Endothelial cell of umbilical vein (primary cell): Measurements from ENCODE around the gene PTGFR. TPM values are rescaled to one million over a fixed set of nuclear protein-coding genes. Genes with fewer than 3 reads are reported as not detected.

Experiments used
- BruUV-seq: library from RNA; stranded (reverse); fragments of 400-500 nt; replicated peaks from 2 replicates; lab custom pipeline; 2021; lab: Mats Ljungman, UMichigan
- CTCF ChIA-PET: fragments of 300-600, 350-600 bp; sonication (Branson Sonifier 250); formaldehyde crosslinking; loops from one replicate; lab custom pipeline; 2021; ENCODE audit warnings: antibody characterized with exemption, inconsistent platforms; lab: Charles Lee
- POLR2A ChIA-PET: fragments of 300-600, 350-600 bp; sonication (Branson Sonifier 250); formaldehyde crosslinking; loops from one replicate; lab custom pipeline; 2021; ENCODE audit warnings: antibody characterized with exemption, inconsistent platforms; lab: Charles Lee
- DNase-seq: peaks from one replicate; pipeline ENCODE4 v3.0.0-alpha.2; 2011; ENCODE audit warnings: low read depth, low spot score
- FAIRE-seq: peaks from 2 replicates; lab custom pipeline; 2011; peaks lifted over from hg19 to GRCh38; lab: Jason Lieb, UNC
- H2AFZ ChIP-seq: 2 replicates; pipeline ENCODE4 v1.6.0; 2012; ENCODE audit warnings: low read depth, low read length, control low read depth, inconsistent platforms
- H3K27ac ChIP-seq: 2 replicates; pipeline ENCODE4 v1.5.1; 2011; ENCODE audit warnings: low read depth, mild to moderate bottlenecking, control low read depth, low read length, moderate library complexity; ENCODE audit not compliant: insufficient read depth
- H3K27me3 ChIP-seq, 2 experiments: 2 replicates each; pipeline versions ENCODE4 v1.6.0 to v1.6.1; 2011; ENCODE audit warnings: low read length in 2 of 2, mixed read lengths in 1 of 2; ENCODE audit not compliant: control insufficient read depth in 2 of 2, insufficient read depth in 2 of 2
- H3K36me3 ChIP-seq, 2 experiments: 2 replicates in 1 of 2; 3 replicates in 1 of 2; pipeline ENCODE4 v1.5.1; 2011; ENCODE audit warnings: low read length in 2 of 2, mild to moderate bottlenecking in 1 of 2, moderate library complexity in 1 of 2; ENCODE audit not compliant: control insufficient read depth in 2 of 2, insufficient read depth in 2 of 2; ENCODE audit errors: extremely low read depth in 1 of 2
- H3K4me1 ChIP-seq: 3 replicates; pipeline ENCODE4 v1.5.1; 2011; ENCODE audit warnings: mild to moderate bottlenecking, low read length; ENCODE audit not compliant: control insufficient read depth, insufficient read depth; ENCODE audit errors: extremely low read depth
- H3K4me2 ChIP-seq: 2 replicates; pipeline ENCODE4 v1.6.1; 2011; ENCODE audit warnings: low read length, control low read depth, mixed read lengths; ENCODE audit not compliant: insufficient read depth
- H3K4me3 ChIP-seq, 3 experiments: fragments of 200-600 bp in 1 of 3; sonication (generic), shearing (Covaris generic) in 1 of 3; replicated peaks in 1 of 3; 2 replicates each; pipeline ENCODE4 v1.5.1; 2011 to 2016; ENCODE audit warnings: control low read depth in 3 of 3, low read length in 3 of 3, mild to moderate bottlenecking in 2 of 3, inconsistent platforms in 1 of 3, low read depth in 1 of 3, moderate library complexity in 1 of 3; ENCODE audit not compliant: insufficient read depth in 1 of 3
- H3K79me2 ChIP-seq: 2 replicates; pipeline ENCODE4 v1.6.0; 2012; ENCODE audit warnings: low read length, inconsistent platforms; ENCODE audit not compliant: control insufficient read depth, insufficient read depth
- H3K9ac ChIP-seq: replicated peaks from 2 replicates; pipeline ENCODE3; 2011; ENCODE audit warnings: low read length, control low read depth; ENCODE audit not compliant: insufficient read depth; ENCODE audit errors: extremely low read depth
- H3K9me1 ChIP-seq: replicated peaks from 3 replicates; pipeline ENCODE4 v1.6.0; 2011; ENCODE audit warnings: mild to moderate bottlenecking, low read length; ENCODE audit not compliant: control insufficient read depth, insufficient read depth; ENCODE audit errors: extremely low read depth
- H3K9me3 ChIP-seq: replicated peaks from 2 replicates; pipeline ENCODE4 v1.5.1; 2012; ENCODE audit warnings: low read length, inconsistent platforms; ENCODE audit not compliant: control insufficient read depth, insufficient read depth
- H4K20me1 ChIP-seq: replicated peaks from 2 replicates; pipeline ENCODE3; 2011; ENCODE audit warnings: mild to moderate bottlenecking, low read length; ENCODE audit not compliant: control insufficient read depth, insufficient read depth; ENCODE audit errors: extremely low read depth
- CTCF ChIP-seq, 2 donors: IDR thresholded peaks; 1 replicate in 1 of 2; 2 replicates in 1 of 2; pipeline ENCODE4 v1.5.1; 2011; ENCODE audit warnings: low read length in 2 of 2, mild to moderate bottlenecking in 2 of 2, moderate library complexity in 2 of 2, control low read depth in 1 of 2, inconsistent platforms in 1 of 2, low read depth in 1 of 2; ENCODE audit not compliant: insufficient read depth in 1 of 2; ENCODE audit errors: extremely low read depth in 1 of 2
- EZH2 ChIP-seq: IDR thresholded peaks from 2 replicates; pipeline ENCODE4 v1.6.1; 2012; ENCODE audit warnings: borderline replicate concordance, low read depth, mild to moderate bottlenecking, moderate library complexity, low read length, inconsistent platforms; ENCODE audit not compliant: severe bottlenecking
- FOS ChIP-seq: IDR thresholded peaks from 2 replicates; pipeline ENCODE4 v1.6.1; 2011; ENCODE audit warnings: mild to moderate bottlenecking, low read length, moderate library complexity, borderline replicate concordance; ENCODE audit not compliant: insufficient read depth
- JUN ChIP-seq: IDR thresholded peaks from 2 replicates; pipeline ENCODE4 v1.6.1; 2011; ENCODE audit warnings: borderline replicate concordance, low read depth; ENCODE audit not compliant: insufficient read length, insufficient read depth
- MAX ChIP-seq: IDR thresholded peaks from 2 replicates; pipeline ENCODE4 v1.6.1; 2011; ENCODE audit not compliant: insufficient read depth, insufficient read length
- MYC ChIP-seq: IDR thresholded peaks from one replicate; pipeline ENCODE4 v1.6.1; 2011; ENCODE audit warnings: mild to moderate bottlenecking, low read depth, low read length
- POLR2AphosphoS5 ChIP-seq: IDR thresholded peaks from 2 replicates; pipeline ENCODE4 v1.6.1; 2012; ENCODE audit warnings: low read depth, mild to moderate bottlenecking, control low read depth, low read length, moderate library complexity; ENCODE audit not compliant: insufficient read depth
- dilution Hi-C: fragments of 300-500 bp; cut with MboI; formaldehyde crosslinking; loops from one replicate; pipeline ENCODE4 v1.15.0; 2019; ENCODE audit warnings: low sequenced_read_pairs; ENCODE audit not compliant: extremely low pct_ligation_motif_present
- intact Hi-C: fragments of 100-400 bp; cut with micrococcal nuclease; formaldehyde crosslinking; loops from one replicate; pipeline ENCODE4 v1.10.0; 2022
- polyA plus RNA-seq, 4 experiments: library from polyadenylated mRNA; depleted of rRNA in 3 of 4; stranded (reverse) in 3 of 4; unstranded in 1 of 4; fragments of >200 nt; gene quantifications; 2 replicates each; pipeline versions ENCODE4 v1.2.1 to v1.2.3, GENCODE V29; 2011 to 2012; ENCODE audit warnings: missing spikeins in 1 of 4
- total RNA-seq: library from RNA; stranded (reverse); gene quantifications from 2 replicates; pipeline ENCODE4 v1.2.3, GENCODE V29; 2021

The PTGFR gene
- total and polyA plus RNA-seq, 2 donors (not counting 3 experiments of a cell fraction or from before 2014, with no cell fraction given) = 0.11 to 0.24 TPM

- DNase-seq (no peak), FAIRE-seq (peak; percentile 21)
- no peak overlapping the region for H3K9ac ChIP-seq
- dilution Hi-C loops (no loop called here), intact Hi-C loops (no loop called here)
- no peak overlapping the region for H2AFZ ChIP-seq
- no peaks in the 10 kb centered on the region for H3K9me3 ChIP-seq
- ChIA-PET CTCF (interaction anchor here (0.7 to 1.2 kb wide), 2 partner anchors 408 to 422 kb away, joined by 3 to 5 read pairs; no protein-coding TSS in a partner anchor), POLR2A (no interaction called here)
- no peak overlapping the region for H3K27ac ChIP-seq
- H3K9me1 ChIP-seq = no peaks in the 10 kb centered on the region
- no peaks in the 10 kb centered on the region for H3K36me3 ChIP-seq
- TF ChIP-seq FOS = no peak
- no peak for TF ChIP-seq POLR2AphosphoS5
- TF ChIP-seq MYC = no peak
- TF ChIP-seq EZH2 = no peak
- TF ChIP-seq CTCF (IDR thresholded peaks at IDR 0.05; ENCODE audit: extremely low read depth in 1 of 2, insufficient read depth in 1 of 2, low read depth in 1 of 2, low read length in 2 of 2) = peak in 1 of 2 donors; percentile 27
- TF ChIP-seq JUN = no peak
- no peak for TF ChIP-seq MAX
- H3K4me2 ChIP-seq = no peak overlapping the region
- H3K27me3 ChIP-seq = peaks cover 2% of the 10 kb centered on the region in 2 experiments
- no peaks in the 10 kb centered on the region for H3K4me1 ChIP-seq
- no peak overlapping the region for H3K4me3 ChIP-seq
- no peaks in the 10 kb centered on the region for H3K79me2 ChIP-seq
- no peaks in the 10 kb centered on the region for H4K20me1 ChIP-seq
- no TSS peak for BruUV-seq
Measured at GRCh38 chr1:78553859-78554258, 63.1 kb downstream of the PTGFR start.
